Activated B cell treated with CpG ODN at 0.5 μM for 24 hours (primary cell): ENCODE results near the gene CDHR5. TPM values are rescaled to one million over a fixed set of nuclear protein-coding genes. Genes with fewer than 3 reads are reported as not detected.
"Not testable (repeated sequence)": the region's sequence is repeated elsewhere in the genome, so short reads cannot be mapped to it uniquely, and the experiment has no call there.

Experiments
- ATAC-seq: fragments of 200-7000 bp; cut with Tn5 transposase; one replicate; pipeline ENCODE4 v1.10.0; 2021; ENCODE audit warnings: low read depth, mild to moderate bottlenecking, moderate library complexity
- CTCF ChIA-PET: fragments of 350-600 bp; sonication (Branson Sonifier 250); formaldehyde crosslinking; loops from one replicate; lab custom pipeline; 2021; ENCODE audit warnings: antibody characterized with exemption; lab: Charles Lee
- POLR2A ChIA-PET: fragments of 350-600 bp; sonication (Branson Sonifier 250); formaldehyde crosslinking; loops from one replicate; lab custom pipeline; 2021; ENCODE audit warnings: antibody characterized with exemption; lab: Charles Lee
- DNase-seq: peaks from one replicate; pipeline ENCODE4 v3.0.0; 2022
- H3K27ac Mint-ChIP-seq: one replicate; pipeline ENCODE4 v1.8.0; 2020; ENCODE audit warnings: mixed read lengths
- H3K27me3 Mint-ChIP-seq: one replicate; pipeline ENCODE4 v1.8.0; 2021; ENCODE audit warnings: mixed read lengths
- H3K36me3 Mint-ChIP-seq: one replicate; pipeline ENCODE4 v1.8.0; 2021; ENCODE audit warnings: low read depth, mixed read lengths
- H3K4me1 Mint-ChIP-seq: one replicate; pipeline ENCODE4 v1.8.0; 2021; ENCODE audit warnings: mixed read lengths
- H3K4me3 Mint-ChIP-seq: one replicate; pipeline ENCODE4 v1.8.0; 2020; ENCODE audit warnings: mild to moderate bottlenecking, mixed read lengths
- H3K9me3 Mint-ChIP-seq: one replicate; pipeline ENCODE4 v1.8.0; 2020; ENCODE audit warnings: mixed read lengths
- CTCF ChIP-seq: fragments of 200-600 bp; IDR thresholded peaks from one replicate; pipeline ENCODE4 v1.8.0; 2022; ENCODE audit warnings: antibody characterized with exemption, mild to moderate bottlenecking
- intact Hi-C: fragments of 100-400 bp; cut with micrococcal nuclease; formaldehyde crosslinking; loops from one replicate; pipeline ENCODE4 v1.15.1; 2024
- total RNA-seq: library from RNA; stranded (reverse); gene quantifications from 2 replicates; pipeline ENCODE4 v1.2.3, GENCODE V29; 2022

Gene CDHR5
- total RNA-seq, 1 donor from 2014 or later = not detected

- intact Hi-C loops = no loop called here
- H3K36me3 Mint-ChIP-seq = peaks cover 39% of the 10 kb centered on the region
- no peak overlapping the region for H3K27ac Mint-ChIP-seq
- CTCF ChIA-PET = no interaction called here
- H3K4me3 Mint-ChIP-seq = no peak overlapping the region
- DNase-seq = no peak
- no peaks in the 10 kb centered on the region for H3K9me3 Mint-ChIP-seq
- peak; percentile 37 for ATAC-seq
- H3K27me3 Mint-ChIP-seq = no peaks in the 10 kb centered on the region
- POLR2A ChIA-PET = no interaction called here
- no peak for TF ChIP-seq CTCF
- peaks cover 4% of the 10 kb centered on the region for H3K4me1 Mint-ChIP-seq
Observed at GRCh38 chr11:659532-660085, 34.9 kb upstream of the CDHR5 start.

- no peak overlapping the region for H3K27ac Mint-ChIP-seq
- ChIA-PET CTCF (no interaction called here), POLR2A (interaction anchor here (0.6 to 1.0 kb wide), 2 partner anchors 61 to 148 kb away, joined by 3 to 7 read pairs; no protein-coding TSS in a partner anchor)
- H3K27me3 Mint-ChIP-seq = no peaks in the 10 kb centered on the region
- intact Hi-C loops = no loop called here
- H3K4me3 Mint-ChIP-seq = no peak overlapping the region
- ATAC-seq = no peak
- no peaks in the 10 kb centered on the region for H3K9me3 Mint-ChIP-seq
- TF ChIP-seq CTCF = no peak
- DNase-seq = no peak
- peaks cover 4% of the 10 kb centered on the region for H3K4me1 Mint-ChIP-seq
- peaks cover 36% of the 10 kb centered on the region for H3K36me3 Mint-ChIP-seq
Observed at GRCh38 chr11:657691-658126, 33.0 kb upstream of the CDHR5 start.

GRCh38 chr11:656866-657265 lies 32.1 kb upstream of the CDHR5 start:
- H3K36me3 Mint-ChIP-seq = peaks cover 37% of the 10 kb centered on the region
- ChIA-PET CTCF (no interaction called here), POLR2A (interaction anchor here (1.0 kb wide), 1 partner anchor 62 kb away, joined by 3 read pairs; no protein-coding TSS in a partner anchor)
- peaks cover 4% of the 10 kb centered on the region for H3K4me1 Mint-ChIP-seq
- H3K27ac Mint-ChIP-seq = no peak overlapping the region
- no peaks in the 10 kb centered on the region for H3K9me3 Mint-ChIP-seq
- H3K4me3 Mint-ChIP-seq = no peak overlapping the region
- no peak for DNase-seq
- ATAC-seq = no peak
- TF ChIP-seq CTCF = no peak
- no peaks in the 10 kb centered on the region for H3K27me3 Mint-ChIP-seq
- intact Hi-C loops = no loop called here

GRCh38 chr11:656426-656825 lies 31.7 kb upstream of the CDHR5 start:
- H3K4me3 Mint-ChIP-seq = no peak overlapping the region
- ChIA-PET POLR2A (no interaction called here), CTCF (no interaction called here)
- H3K4me1 Mint-ChIP-seq = peaks cover 4% of the 10 kb centered on the region
- TF ChIP-seq CTCF = no peak
- H3K9me3 Mint-ChIP-seq = no peaks in the 10 kb centered on the region
- intact Hi-C loops = no loop called here
- peaks cover 36% of the 10 kb centered on the region for H3K36me3 Mint-ChIP-seq
- no peak for DNase-seq
- H3K27me3 Mint-ChIP-seq = no peaks in the 10 kb centered on the region
- no peak for ATAC-seq
- no peak overlapping the region for H3K27ac Mint-ChIP-seq

- Mint-ChIP-seq H3K27me3 (no peaks in the 10 kb centered on the region), H3K36me3 (peaks cover 40% of the 10 kb centered on the region), H3K27ac (no peak overlapping the region), H3K4me3 (no peak overlapping the region), H3K9me3 (no peaks in the 10 kb centered on the region), H3K4me1 (peaks cover 4% of the 10 kb centered on the region)
- intact Hi-C loops = no loop called here
- ChIA-PET CTCF (interaction anchor here (0.9 kb wide), 1 partner anchor 73 kb away, joined by 3 read pairs; no protein-coding TSS in a partner anchor), POLR2A (no interaction called here)
- no peak for TF ChIP-seq CTCF
- no peak for ATAC-seq
- no peak for DNase-seq
Observed at GRCh38 chr11:655036-655726, 30.4 kb upstream of the CDHR5 start.

GRCh38 chr11:654444-654843 lies 29.7 kb upstream of the CDHR5 start:
- intact Hi-C loops, H3K4me3 Mint-ChIP-seq, H3K9me3 Mint-ChIP-seq, POLR2A ChIA-PET, ATAC-seq, DNase-seq, H3K27ac Mint-ChIP-seq, H3K4me1 Mint-ChIP-seq, H3K27me3 Mint-ChIP-seq, CTCF ChIA-PET: not testable (repeated sequence)
- peaks cover 37% of the 10 kb centered on the region for H3K36me3 Mint-ChIP-seq
